Activated naive CD4-positive, alpha-beta T cell treated with anti-CD3 and anti-CD28 coated beads for 36 hours (primary cell): Measurements from ENCODE around the gene ZNF511. TPM values are rescaled to one million over a fixed set of nuclear protein-coding genes. Genes with fewer than 3 reads are reported as not detected.
A peak's percentile ranks its signal among the peaks of the same experiment; 100 is the strongest.
"Not testable (repeated sequence)": the region's sequence is repeated elsewhere in the genome, so short reads cannot be mapped to it uniquely, and the experiment has no call there.

Source experiments
- CTCF ChIA-PET: fragments of 350-600 bp; sonication (Branson Sonifier 250); formaldehyde crosslinking; loops from one replicate; lab custom pipeline; 2021; ENCODE audit warnings: antibody characterized with exemption; lab: Charles Lee
- DNase-seq: peaks from one replicate; pipeline ENCODE4 v3.0.0-alpha.2; 2020
- H3K27ac Mint-ChIP-seq: one replicate; pipeline ENCODE4 v1.8.0; 2021; ENCODE audit warnings: mild to moderate bottlenecking, mixed read lengths
- H3K27me3 Mint-ChIP-seq: one replicate; pipeline ENCODE4 v1.8.0; 2021; ENCODE audit warnings: low read depth, mixed read lengths
- H3K36me3 Mint-ChIP-seq: one replicate; pipeline ENCODE4 v1.8.0; 2021; ENCODE audit warnings: low read depth, mixed read lengths
- H3K4me1 Mint-ChIP-seq: one replicate; pipeline ENCODE4 v1.8.0; 2021; ENCODE audit warnings: low read depth, mixed read lengths
- H3K4me3 Mint-ChIP-seq: one replicate; pipeline ENCODE4 v1.8.0; 2021; ENCODE audit warnings: mild to moderate bottlenecking, moderate library complexity, mixed read lengths
- H3K9me3 Mint-ChIP-seq: one replicate; pipeline ENCODE4 v1.8.0; 2021; ENCODE audit warnings: mixed read lengths
- intact Hi-C: fragments of 100-400 bp; cut with micrococcal nuclease; formaldehyde crosslinking; loops from one replicate; pipeline ENCODE4 v1.15.1; 2023
- total RNA-seq, 2 experiments: library from RNA; stranded (reverse); gene quantifications; one replicate each; pipeline ENCODE4 v1.2.3, GENCODE V29; 2021

Gene ZNF511, protein sequence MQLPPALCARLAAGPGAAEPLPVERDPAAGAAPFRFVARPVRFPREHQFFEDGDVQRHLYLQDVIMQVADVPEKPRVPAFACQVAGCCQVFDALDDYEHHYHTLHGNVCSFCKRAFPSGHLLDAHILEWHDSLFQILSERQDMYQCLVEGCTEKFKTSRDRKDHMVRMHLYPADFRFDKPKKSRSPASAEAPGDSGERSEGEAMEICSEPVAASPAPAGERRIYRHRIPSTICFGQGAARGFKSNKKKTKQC
- total RNA-seq = 10 to 100 TPM; 37.1 to 39.4 TPM

DNA sequence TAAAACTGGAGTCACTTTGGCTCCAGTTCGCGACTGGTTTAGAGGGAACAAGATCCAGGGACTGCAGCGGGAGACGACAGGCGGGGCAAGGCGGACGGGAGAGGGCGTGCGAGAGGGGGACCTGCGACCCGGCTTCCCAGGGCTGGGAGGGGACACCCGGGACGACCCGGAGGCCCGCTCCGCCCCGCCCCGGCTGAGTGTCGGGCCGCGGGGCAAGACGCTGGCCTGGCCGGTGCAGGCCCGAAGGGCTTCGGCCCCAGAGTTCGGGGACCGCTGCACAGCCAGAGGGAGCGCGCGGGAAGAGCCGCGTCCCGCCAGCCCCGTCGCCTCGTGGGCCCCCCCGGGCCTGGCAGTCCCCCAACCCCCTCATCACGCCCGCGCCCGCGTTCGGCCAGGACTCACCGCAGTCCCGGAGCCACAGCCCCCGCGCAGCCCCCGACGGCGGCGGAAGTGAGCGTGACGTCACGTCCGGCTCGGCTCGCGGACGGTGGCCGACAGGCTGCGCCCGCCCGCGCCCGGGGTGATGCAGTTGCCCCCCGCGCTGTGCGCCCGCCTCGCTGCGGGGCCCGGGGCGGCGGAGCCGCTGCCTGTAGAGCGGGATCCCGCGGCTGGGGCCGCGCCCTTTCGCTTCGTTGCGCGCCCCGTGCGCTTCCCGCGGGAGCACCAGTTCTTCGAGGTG lies at the start of gene ZNF511, which contains the start of gene TUBGCP2:
Gene ZNF511, plus strand, starts transcription at position 494 of the 679 bp plus-strand sequence. Its CDS starts 30 bp downstream, at position 524.
Gene TUBGCP2, minus strand, starts transcription at position 452 of the 679 bp plus-strand sequence. CDS start 5,931 bp downstream, outside the sequence.
- DNase-seq = peak; percentile 83
- no peaks in the 10 kb centered on the region for H3K27me3 Mint-ChIP-seq
- H3K36me3 Mint-ChIP-seq = peaks cover 16% of the 10 kb centered on the region
- peaks cover 26% of the 10 kb centered on the region for H3K4me1 Mint-ChIP-seq
- H3K27ac Mint-ChIP-seq = peak within 1 kb of the TSS; percentile 98
- peak within 1 kb of the TSS; percentile 98 for H3K4me3 Mint-ChIP-seq
- CTCF ChIA-PET = interaction anchor here (0.6 to 2.1 kb wide), 16 partner anchors 10 to 210 kb away, joined by 3 to 12 read pairs (median 4); no protein-coding TSS in a partner anchor
- H3K9me3 Mint-ChIP-seq = no peaks in the 10 kb centered on the region
- intact Hi-C loops = loop anchor here (1.0 to 10.0 kb wide), 6 partner anchors 33 to 404 kb away; partner anchors contain the start of gene PAOX

- Mint-ChIP-seq H3K27me3 (no peaks in the 10 kb centered on the region), H3K36me3 (peaks cover 3% of the 10 kb centered on the region), H3K27ac (peak overlapping the region; percentile 89), H3K4me1 (peaks cover 62% of the 10 kb centered on the region), H3K9me3 (no peaks in the 10 kb centered on the region), H3K4me3 (peak overlapping the region; percentile 58)
- intact Hi-C loops = loop anchor here (1.0 to 5.0 kb wide), 9 partner anchors 16 to 717 kb away; partner anchors contain the start of genes PAOX, TUBGCP2 and ZNF511
- CTCF ChIA-PET = interaction anchor here (1.0 to 1.7 kb wide), 5 partner anchors 13 to 116 kb away, joined by 3 to 8 read pairs (median 4); no protein-coding TSS in a partner anchor
- no peak for DNase-seq
Measured at GRCh38 chr10:133259602-133259989, 49.1 kb upstream of the ZNF511 start.

GRCh38 chr10:133260895-133261725 lies 47.6 kb upstream of the ZNF511 start:
- H3K4me3 Mint-ChIP-seq = peak overlapping the region; percentile 82
- no peaks in the 10 kb centered on the region for H3K27me3 Mint-ChIP-seq
- intact Hi-C loops = no loop called here
- H3K9me3 Mint-ChIP-seq = no peaks in the 10 kb centered on the region
- peak; percentile 83 for DNase-seq
- H3K27ac Mint-ChIP-seq = peak overlapping the region; percentile 88
- peaks cover 3% of the 10 kb centered on the region for H3K36me3 Mint-ChIP-seq
- CTCF ChIA-PET = interaction anchor here (1.1 to 1.6 kb wide), 2 partner anchors 14 to 68 kb away, joined by 3 to 7 read pairs; no protein-coding TSS in a partner anchor
- H3K4me1 Mint-ChIP-seq = peaks cover 75% of the 10 kb centered on the region

DNA sequence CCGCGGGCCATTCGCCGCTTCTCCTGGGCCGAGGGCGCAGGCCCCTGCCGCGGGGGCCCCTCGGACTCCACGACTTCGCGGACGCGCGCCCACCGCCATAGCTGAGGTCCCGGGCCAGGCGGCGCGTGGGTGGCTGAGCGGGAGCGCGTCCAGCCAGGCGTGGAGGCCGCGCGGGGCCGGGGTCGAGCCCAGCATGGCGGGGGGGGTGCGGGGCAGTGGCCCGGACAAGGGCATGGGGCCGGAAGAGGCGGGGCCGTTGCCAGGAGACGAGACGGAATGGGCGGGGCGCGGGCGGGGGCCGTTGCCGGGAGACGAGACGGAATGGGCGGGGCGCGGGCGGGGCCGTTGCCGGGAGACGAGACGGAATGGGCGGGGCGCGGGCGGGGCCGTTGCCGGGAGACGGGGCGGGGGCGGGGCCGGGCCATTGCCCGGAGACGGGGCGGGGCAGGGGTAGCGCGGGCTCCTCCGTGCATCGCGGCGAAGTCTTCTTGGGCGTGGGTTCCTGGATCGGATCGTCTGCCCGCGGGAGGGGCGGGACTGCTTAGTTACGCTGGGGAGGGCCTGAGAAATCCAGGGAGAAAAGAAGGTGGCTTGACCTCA lies 46.9 kb upstream of the ZNF511 start:
- CTCF ChIA-PET = interaction anchor here (1.1 to 1.6 kb wide), 3 partner anchors 14 to 118 kb away, joined by 3 to 7 read pairs (median 4); no protein-coding TSS in a partner anchor
- intact Hi-C loops = loop anchor here (1.0 kb wide), 1 partner anchor 96 kb away; the partner anchor contains the start of gene FUOM
- H3K27me3 Mint-ChIP-seq = no peaks in the 10 kb centered on the region
- peaks cover 75% of the 10 kb centered on the region for H3K4me1 Mint-ChIP-seq
- DNase-seq = peak; percentile 87
- H3K27ac Mint-ChIP-seq = no peak overlapping the region
- peaks cover 3% of the 10 kb centered on the region for H3K36me3 Mint-ChIP-seq
- H3K4me3 Mint-ChIP-seq = peak overlapping the region; percentile 82
- no peaks in the 10 kb centered on the region for H3K9me3 Mint-ChIP-seq

GRCh38 chr10:133262696-133263095 lies 46.0 kb upstream of the ZNF511 start:
- Mint-ChIP-seq H3K4me1 (peaks cover 66% of the 10 kb centered on the region), H3K27me3 (no peaks in the 10 kb centered on the region), H3K4me3 (no peak overlapping the region), H3K27ac (no peak overlapping the region), H3K36me3 (peaks cover 3% of the 10 kb centered on the region), H3K9me3 (no peaks in the 10 kb centered on the region)
- DNase-seq = no peak
- CTCF ChIA-PET = interaction anchor here (0.6 to 1.3 kb wide), 3 partner anchors 9 to 119 kb away, joined by 3 to 6 read pairs (median 4); no protein-coding TSS in a partner anchor
- intact Hi-C loops = loop anchor here (1.0 kb wide), 1 partner anchor 96 kb away; the partner anchor contains the start of gene FUOM

DNA sequence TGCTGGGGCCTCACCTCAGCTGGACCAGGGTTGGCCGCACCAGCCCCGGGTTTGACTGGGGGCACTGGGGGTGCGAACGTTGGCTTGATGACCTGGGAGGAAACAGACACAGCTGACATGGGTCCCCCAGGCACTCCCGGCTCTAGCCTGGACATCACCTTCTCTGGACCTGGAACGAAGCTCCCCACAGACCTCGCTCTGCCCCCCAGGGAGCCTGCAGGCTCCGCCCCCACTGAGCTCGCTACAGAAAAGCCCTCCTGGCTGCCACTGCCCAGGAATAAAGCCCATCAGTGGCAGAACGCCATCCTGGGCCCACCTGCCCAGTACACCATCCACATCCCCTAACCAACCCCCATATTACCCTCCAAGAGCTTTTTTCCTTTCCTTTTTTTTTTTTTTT lies 45.0 kb upstream of the ZNF511 start:
- intact Hi-C loops = no loop called here
- Mint-ChIP-seq H3K4me1 (peaks cover 59% of the 10 kb centered on the region), H3K4me3 (no peak overlapping the region), H3K36me3 (peaks cover 3% of the 10 kb centered on the region), H3K9me3 (no peaks in the 10 kb centered on the region), H3K27me3 (no peaks in the 10 kb centered on the region), H3K27ac (no peak overlapping the region)
- no peak for DNase-seq
- CTCF ChIA-PET = interaction anchor here (0.6 to 1.2 kb wide), 3 partner anchors 11 to 66 kb away, joined by 4 to 6 read pairs (median 5); no protein-coding TSS in a partner anchor

- H3K27ac Mint-ChIP-seq = no peak overlapping the region
- H3K27me3 Mint-ChIP-seq = no peaks in the 10 kb centered on the region
- peaks cover 51% of the 10 kb centered on the region for H3K4me1 Mint-ChIP-seq
- peak; percentile 49 for DNase-seq
- intact Hi-C loops = no loop called here
- CTCF ChIA-PET = interaction anchor here (0.6 to 1.7 kb wide), 5 partner anchors 11 to 65 kb away, joined by 3 to 6 read pairs (median 4); partner anchors contain the start of gene ADAM8
- H3K9me3 Mint-ChIP-seq = no peaks in the 10 kb centered on the region
- no peak overlapping the region for H3K4me3 Mint-ChIP-seq
- peaks cover 3% of the 10 kb centered on the region for H3K36me3 Mint-ChIP-seq
Measured at GRCh38 chr10:133264461-133264860, 44.3 kb upstream of the ZNF511 start.

- intact Hi-C loops, H3K9me3 Mint-ChIP-seq, H3K27ac Mint-ChIP-seq, H3K36me3 Mint-ChIP-seq, DNase-seq, H3K4me3 Mint-ChIP-seq, H3K27me3 Mint-ChIP-seq: not testable (repeated sequence)
- CTCF ChIA-PET = interaction anchor here (0.6 to 1.7 kb wide), 3 partner anchors 11 to 65 kb away, joined by 3 to 4 read pairs (median 4); partner anchors contain the start of gene ADAM8
- peaks cover 46% of the 10 kb centered on the region for H3K4me1 Mint-ChIP-seq
Measured at GRCh38 chr10:133265052-133265451, 43.7 kb upstream of the ZNF511 start.

DNA sequence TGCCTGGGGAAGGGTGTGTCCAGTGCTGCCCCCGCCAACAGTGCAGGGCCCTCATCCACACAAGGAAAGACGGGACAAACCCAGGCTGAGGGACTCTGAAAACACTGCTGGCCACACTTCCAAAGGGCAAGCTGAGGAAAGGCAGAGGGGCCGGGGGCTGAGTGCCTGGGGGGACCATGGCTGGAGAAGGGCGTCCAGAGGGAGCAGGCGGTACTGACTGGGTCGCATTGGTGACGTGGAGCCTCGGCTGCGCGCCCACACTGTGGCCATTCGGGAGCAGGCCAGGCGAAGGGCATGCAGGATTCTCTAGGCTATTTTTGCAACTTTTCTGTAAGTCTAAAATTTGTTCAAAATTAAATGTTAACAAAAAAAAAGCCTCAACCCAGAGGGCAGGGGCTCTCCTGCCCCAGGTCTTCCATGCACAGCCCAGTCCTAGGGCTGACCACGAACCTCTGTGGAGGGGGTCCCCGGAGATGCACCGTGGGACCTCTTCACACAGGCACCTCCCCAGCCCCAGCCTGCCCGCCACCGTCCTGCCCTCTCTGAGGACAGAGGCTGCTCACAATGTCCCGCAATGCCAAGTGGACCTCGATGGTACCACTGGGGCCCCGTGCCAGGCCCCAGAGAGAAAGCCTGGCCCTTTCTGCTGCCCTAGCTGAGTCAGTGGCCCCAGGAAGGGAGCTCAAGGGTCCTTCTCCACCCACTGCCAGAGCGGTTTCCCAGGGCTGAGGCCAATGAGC lies 42.5 kb upstream of the ZNF511 start:
- H3K9me3 Mint-ChIP-seq = no peaks in the 10 kb centered on the region
- H3K4me3 Mint-ChIP-seq = no peak overlapping the region
- peaks cover 3% of the 10 kb centered on the region for H3K36me3 Mint-ChIP-seq
- peaks cover 34% of the 10 kb centered on the region for H3K4me1 Mint-ChIP-seq
- CTCF ChIA-PET = interaction anchor here (1.4 to 1.7 kb wide), 2 partner anchors 10 to 123 kb away, joined by 4 to 5 read pairs; partner anchors contain the start of gene ADAM8
- no peaks in the 10 kb centered on the region for H3K27me3 Mint-ChIP-seq
- intact Hi-C loops = no loop called here
- DNase-seq = no peak
- no peak overlapping the region for H3K27ac Mint-ChIP-seq

DNA sequence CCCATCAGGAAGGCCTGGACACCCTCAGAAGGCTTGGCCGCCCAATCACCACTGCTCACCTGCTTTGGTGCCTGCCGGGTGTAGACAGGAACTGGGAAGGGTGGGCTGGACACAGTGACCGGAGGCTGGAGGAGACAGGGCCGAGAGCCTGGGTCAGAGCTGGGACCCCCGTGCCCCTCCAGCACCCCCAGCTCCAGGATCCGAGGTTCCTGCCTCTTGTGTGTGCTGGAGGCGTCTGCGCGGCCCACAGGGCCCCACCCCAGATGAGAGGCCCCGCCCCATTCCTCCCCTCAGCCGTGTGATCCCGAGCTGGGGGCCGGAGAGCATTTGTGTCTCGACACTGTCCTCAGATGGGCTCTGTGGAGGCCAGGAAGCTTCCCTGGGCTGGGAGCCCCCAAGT lies 41.4 kb upstream of the ZNF511 start:
- Mint-ChIP-seq H3K27me3 (no peaks in the 10 kb centered on the region), H3K4me1 (peaks cover 31% of the 10 kb centered on the region), H3K36me3 (peaks cover 8% of the 10 kb centered on the region), H3K9me3 (no peaks in the 10 kb centered on the region), H3K27ac (no peak overlapping the region), H3K4me3 (no peak overlapping the region)
- CTCF ChIA-PET = interaction anchor here (1.4 kb wide), 1 partner anchor 124 kb away, joined by 5 read pairs; no protein-coding TSS in a partner anchor
- no peak for DNase-seq
- intact Hi-C loops = no loop called here
